ENCODE results near the gene TFCP2L1.

Gene TFCP2L1

DNA sequence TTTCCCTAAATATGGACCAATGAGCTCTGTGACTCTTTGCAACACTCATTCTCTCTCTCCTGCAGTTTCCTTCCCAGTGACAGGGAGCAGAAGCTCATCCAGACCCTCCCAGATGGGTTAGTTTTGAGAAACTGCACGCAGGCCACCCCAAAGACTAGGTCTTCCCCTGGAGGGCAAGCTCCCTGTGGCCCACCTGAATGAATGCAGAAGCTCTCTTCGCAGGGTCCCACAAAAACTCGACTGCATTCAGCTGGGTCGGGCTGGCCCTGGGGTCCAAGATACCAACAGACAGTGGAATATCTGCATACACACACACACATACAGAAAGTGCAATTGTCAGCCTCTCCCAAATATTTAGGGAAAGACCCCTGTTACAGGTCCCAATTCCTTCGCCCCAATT, 37.0 kb downstream of the TFCP2L1 start:
- DNase-seq (ENCODE audit: low read depth in 2 of 2) = no peak
- TF ChIP-seq, protein P1, sequence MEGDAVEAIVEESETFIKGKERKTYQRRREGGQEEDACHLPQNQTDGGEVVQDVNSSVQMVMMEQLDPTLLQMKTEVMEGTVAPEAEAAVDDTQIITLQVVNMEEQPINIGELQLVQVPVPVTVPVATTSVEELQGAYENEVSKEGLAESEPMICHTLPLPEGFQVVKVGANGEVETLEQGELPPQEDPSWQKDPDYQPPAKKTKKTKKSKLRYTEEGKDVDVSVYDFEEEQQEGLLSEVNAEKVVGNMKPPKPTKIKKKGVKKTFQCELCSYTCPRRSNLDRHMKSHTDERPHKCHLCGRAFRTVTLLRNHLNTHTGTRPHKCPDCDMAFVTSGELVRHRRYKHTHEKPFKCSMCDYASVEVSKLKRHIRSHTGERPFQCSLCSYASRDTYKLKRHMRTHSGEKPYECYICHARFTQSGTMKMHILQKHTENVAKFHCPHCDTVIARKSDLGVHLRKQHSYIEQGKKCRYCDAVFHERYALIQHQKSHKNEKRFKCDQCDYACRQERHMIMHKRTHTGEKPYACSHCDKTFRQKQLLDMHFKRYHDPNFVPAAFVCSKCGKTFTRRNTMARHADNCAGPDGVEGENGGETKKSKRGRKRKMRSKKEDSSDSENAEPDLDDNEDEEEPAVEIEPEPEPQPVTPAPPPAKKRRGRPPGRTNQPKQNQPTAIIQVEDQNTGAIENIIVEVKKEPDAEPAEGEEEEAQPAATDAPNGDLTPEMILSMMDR (IDR thresholded peaks at IDR 0.05; ENCODE audit: low read depth, low read length) = no peak
- H3K4me3 ChIP-seq (replicated peaks in 1 of 2; ENCODE audit: low read depth in 2 of 2, low read length in 2 of 2) = no peak overlapping the region

DNA sequence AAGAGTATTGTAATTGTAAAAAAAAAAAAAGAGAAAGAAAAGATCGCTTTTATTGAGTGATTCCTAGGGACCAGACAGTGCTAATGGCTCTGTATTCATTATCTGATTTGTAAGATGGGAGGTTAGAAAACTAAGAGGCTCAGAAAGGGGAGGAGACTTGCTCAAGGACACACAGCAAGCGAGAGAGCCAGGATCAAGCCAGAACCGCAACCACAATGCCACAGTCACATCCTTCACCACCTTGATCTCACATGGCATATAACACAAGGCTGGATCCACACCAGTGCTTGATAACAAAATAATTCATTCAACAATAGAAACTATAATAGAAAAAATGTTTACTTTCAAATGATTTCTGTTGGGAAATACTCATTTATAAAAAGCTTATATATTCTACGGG, 37.5 kb downstream of the TFCP2L1 start:
- no peak overlapping the region for H3K4me3 ChIP-seq (replicated peaks in 1 of 2; ENCODE audit: low read depth in 2 of 2, low read length in 2 of 2)
- DNase-seq (ENCODE audit: low read depth in 2 of 2) = no peak
- TF ChIP-seq, protein P1 (IDR thresholded peaks at IDR 0.05; ENCODE audit: low read depth, low read length) = no peak

DNA sequence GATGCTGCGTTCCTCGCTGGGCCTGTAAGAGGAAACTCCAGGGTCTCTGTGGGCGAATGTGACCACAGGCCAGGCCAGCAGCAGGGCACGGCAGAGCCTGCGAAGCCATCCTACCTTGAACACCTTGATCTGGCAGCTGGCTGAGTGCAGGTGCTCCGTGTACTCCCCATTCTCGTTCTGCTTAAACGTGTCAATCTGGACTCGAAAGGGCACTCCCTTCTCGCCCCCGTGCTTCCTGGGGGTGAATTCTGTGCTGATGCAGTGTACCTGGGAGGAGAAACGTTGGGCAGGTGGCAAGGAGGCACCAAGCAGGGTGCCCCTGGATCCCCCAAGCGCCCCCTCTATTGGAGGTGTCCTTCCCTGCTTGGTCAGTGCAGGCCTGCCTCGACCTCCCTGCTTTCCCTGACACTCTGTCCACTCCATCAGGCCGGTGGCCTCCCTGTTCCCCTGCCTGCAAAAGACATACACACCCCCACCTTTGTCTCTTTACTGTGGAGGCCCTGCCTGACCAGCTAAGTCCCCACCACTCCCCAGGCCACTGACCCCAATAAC, 38.2 kb downstream of the TFCP2L1 start:
- TF ChIP-seq, protein P1 (IDR thresholded peaks at IDR 0.05; ENCODE audit: low read depth, low read length) = no peak
- DNase-seq (ENCODE audit: low read depth in 2 of 2) = no peak
- no peak overlapping the region for H3K4me3 ChIP-seq (replicated peaks in 1 of 2; ENCODE audit: low read depth in 2 of 2, low read length in 2 of 2)

DNA sequence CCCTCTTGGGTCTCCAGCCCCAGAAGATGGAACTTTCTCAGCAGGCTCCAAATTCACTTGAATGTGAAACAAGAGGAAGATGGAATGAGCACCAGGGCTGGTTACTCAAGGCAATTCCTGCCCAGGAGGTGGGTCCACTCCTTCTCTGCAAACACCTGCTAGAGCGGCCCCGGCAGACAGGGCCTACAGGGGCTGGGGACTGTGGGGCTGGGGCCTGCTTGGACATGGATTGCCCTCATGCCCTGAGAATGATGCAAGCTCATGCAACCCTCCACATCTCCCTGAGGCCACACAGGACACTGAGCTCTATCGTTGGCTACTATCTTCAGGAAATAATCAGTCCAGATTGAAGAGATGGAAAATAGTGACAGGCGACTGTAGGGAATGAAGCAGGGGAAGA, 39.1 kb downstream of the TFCP2L1 start:
- TF ChIP-seq, protein P1 (IDR thresholded peaks at IDR 0.05; ENCODE audit: low read depth, low read length) = no peak
- DNase-seq (ENCODE audit: low read depth in 2 of 2) = no peak
- no peak overlapping the region for H3K4me3 ChIP-seq (replicated peaks in 1 of 2; ENCODE audit: low read depth in 2 of 2, low read length in 2 of 2)

DNA sequence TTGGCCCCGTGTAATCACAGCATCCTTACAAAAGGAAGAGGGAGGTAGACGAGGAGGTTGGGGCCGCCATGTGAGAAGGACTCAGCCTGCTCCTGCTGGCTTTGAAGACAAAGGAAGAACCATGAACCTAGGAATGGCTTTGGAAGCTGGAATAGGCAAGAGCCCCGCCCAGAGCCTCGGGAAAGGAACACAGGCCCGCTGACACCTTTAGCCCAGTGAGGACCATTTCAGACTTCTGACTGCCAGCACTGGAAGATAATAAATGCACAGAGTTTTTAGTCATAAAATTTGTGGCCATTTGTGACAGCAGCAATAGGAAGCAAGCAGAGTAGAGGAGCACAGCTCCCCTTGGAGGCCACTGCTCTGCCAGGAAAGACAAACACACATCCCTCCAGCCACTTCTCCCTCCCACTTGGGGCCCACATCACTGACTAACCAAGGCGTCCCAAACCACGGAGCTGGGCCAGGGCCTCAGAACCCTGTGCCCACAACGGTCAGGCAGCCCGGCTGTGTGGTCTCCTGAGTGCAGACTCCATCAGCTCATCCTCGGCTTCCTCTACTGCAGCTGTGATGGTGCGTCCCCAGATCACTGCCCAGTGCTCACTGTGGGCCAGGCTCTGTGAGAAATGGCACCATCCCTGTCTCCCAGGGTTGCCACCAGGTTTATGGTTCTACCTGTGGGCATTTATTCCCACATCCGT, 39.7 kb downstream of the TFCP2L1 start:
- no peak overlapping the region for H3K4me3 ChIP-seq (replicated peaks in 1 of 2; ENCODE audit: low read depth in 2 of 2, low read length in 2 of 2)
- TF ChIP-seq, protein P1 (IDR thresholded peaks at IDR 0.05; ENCODE audit: low read depth, low read length) = no peak
- no peak for DNase-seq (ENCODE audit: low read depth in 2 of 2)

DNA sequence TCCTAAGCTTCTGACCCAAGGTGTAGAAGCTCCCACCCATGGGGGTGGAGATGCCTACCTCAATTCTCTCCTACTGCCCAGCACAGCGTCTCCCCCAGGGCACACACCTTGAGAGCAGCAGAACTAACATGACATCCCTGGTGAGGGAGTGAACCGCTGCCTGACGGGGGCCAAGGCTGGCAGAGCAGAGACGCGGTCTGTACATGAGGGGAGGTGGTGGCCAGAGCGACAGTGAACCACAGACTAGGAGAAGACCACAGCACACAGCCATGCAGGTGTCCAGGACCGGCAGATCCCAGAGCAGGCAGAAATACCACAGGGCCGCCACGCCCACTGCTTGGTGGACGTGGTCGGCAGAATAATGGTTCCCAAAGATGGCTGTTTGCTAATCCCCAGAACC, 40.4 kb downstream of the TFCP2L1 start:
- no peak for DNase-seq (ENCODE audit: low read depth in 2 of 2)
- H3K4me3 ChIP-seq (replicated peaks in 1 of 2; ENCODE audit: low read depth in 2 of 2, low read length in 2 of 2) = no peak overlapping the region
- TF ChIP-seq, protein P1 (IDR thresholded peaks at IDR 0.05; ENCODE audit: low read depth, low read length) = no peak
